Liver (tissue), 9 donors: ENCODE data around the gene PDK4. TPM values are rescaled to one million over a fixed set of nuclear protein-coding genes. Genes with fewer than 3 reads are reported as not detected.

Experiments used
- DNase-seq: peaks from one replicate; pipeline ENCODE4 v3.0.0-alpha.2; 2017; ENCODE audit warnings: low spot score
- H3K27ac ChIP-seq, 2 donors: one replicate each; pipeline ENCODE4 v1.7.0; 2013; ENCODE audit warnings: inconsistent platforms in 2 of 2, low read length in 2 of 2, control low read depth in 1 of 2, low read depth in 1 of 2, mild to moderate bottlenecking in 1 of 2
- H3K27me3 ChIP-seq, 4 donors: one replicate each; pipeline versions ENCODE4 v1.6.1 to v1.7.0; 2013; ENCODE audit warnings: low read length in 3 of 4, inconsistent platforms in 1 of 4, mild to moderate bottlenecking in 1 of 4, moderate library complexity in 1 of 4; ENCODE audit not compliant: control insufficient read depth in 4 of 4, insufficient read depth in 4 of 4
- H3K36me3 ChIP-seq, 4 donors: one replicate each; pipeline versions ENCODE4 v1.6.1 to v1.7.0; 2013; ENCODE audit warnings: low read length in 3 of 4, mild to moderate bottlenecking in 3 of 4, low read depth in 1 of 4, moderate library complexity in 1 of 4; ENCODE audit not compliant: control insufficient read depth in 4 of 4, insufficient read depth in 3 of 4
- H3K4me1 ChIP-seq, 4 donors: one replicate each; pipeline versions ENCODE4 v1.6.1 to v1.7.0; 2013; ENCODE audit warnings: low read length in 3 of 4, mild to moderate bottlenecking in 3 of 4, moderate library complexity in 1 of 4; ENCODE audit not compliant: control insufficient read depth in 4 of 4, insufficient read depth in 4 of 4
- H3K4me3 ChIP-seq, 3 donors: one replicate each; pipeline versions ENCODE4 v1.6.1 to v1.7.0; 2013; ENCODE audit warnings: low read length in 3 of 3, control low read depth in 1 of 3, low read depth in 1 of 3, mild to moderate bottlenecking in 1 of 3
- H3K9ac ChIP-seq, 2 donors: one replicate each; pipeline ENCODE4 v1.7.0; 2013; ENCODE audit warnings: low read length in 2 of 2, mild to moderate bottlenecking in 2 of 2, moderate library complexity in 2 of 2, control low read depth in 1 of 2, low read depth in 1 of 2
- H3K9me3 ChIP-seq, 4 donors: one replicate each; pipeline versions ENCODE4 v1.6.1 to v1.7.0; 2013; ENCODE audit warnings: low read length in 3 of 4; ENCODE audit not compliant: control insufficient read depth in 4 of 4
- EGR1 ChIP-seq, 2 donors: IDR thresholded peaks; 2 replicates each; pipeline ENCODE4 v1.6.1; 2016 to 2018; ENCODE audit warnings: antibody characterized with exemption in 2 of 2, low read depth in 2 of 2
- FOXA1 ChIP-seq: IDR thresholded peaks from 2 replicates; pipeline ENCODE4 v1.6.1; 2016; ENCODE audit warnings: antibody characterized with exemption
- FOXA2 ChIP-seq: IDR thresholded peaks from 2 replicates; pipeline ENCODE4 v1.6.1; 2016; ENCODE audit warnings: antibody characterized with exemption
- GABPA ChIP-seq, 2 donors: IDR thresholded peaks in 1 of 2; conservative IDR thresholded peaks in 1 of 2; 2 replicates each; pipeline ENCODE4 v1.6.1; 2016; ENCODE audit warnings: antibody characterized with exemption in 2 of 2, mild to moderate bottlenecking in 1 of 2, moderate library complexity in 1 of 2
- HNF4A ChIP-seq, 2 donors: conservative IDR thresholded peaks; 2 replicates each; pipeline ENCODE4 v1.6.1; 2016; ENCODE audit warnings: antibody characterized with exemption in 2 of 2, mild to moderate bottlenecking in 2 of 2
- HNF4G ChIP-seq: IDR thresholded peaks from 2 replicates; pipeline ENCODE4 v1.6.1; 2016; ENCODE audit warnings: antibody characterized with exemption
- JUND ChIP-seq, 2 donors: IDR thresholded peaks; 2 replicates each; pipeline ENCODE4 v1.6.1; 2016; ENCODE audit warnings: antibody characterized with exemption in 2 of 2
- NR2F2 ChIP-seq: IDR thresholded peaks from 2 replicates; pipeline ENCODE4 v1.6.1; 2016; ENCODE audit warnings: antibody characterized with exemption
- RAD21 ChIP-seq, 2 donors: IDR thresholded peaks; 2 replicates each; pipeline ENCODE4 v1.6.1; 2016; ENCODE audit warnings: antibody characterized with exemption in 2 of 2, mild to moderate bottlenecking in 2 of 2
- RXRA ChIP-seq, 2 donors: IDR thresholded peaks; 2 replicates each; pipeline ENCODE4 v1.6.1; 2017 to 2018; ENCODE audit warnings: antibody characterized with exemption in 2 of 2, mild to moderate bottlenecking in 1 of 2
- SP1 ChIP-seq: IDR thresholded peaks from 2 replicates; pipeline ENCODE4 v1.6.1; 2018; ENCODE audit warnings: antibody characterized with exemption, mild to moderate bottlenecking
- TAF1 ChIP-seq: conservative IDR thresholded peaks from 2 replicates; pipeline ENCODE4 v1.6.1; 2016; ENCODE audit warnings: antibody characterized with exemption, mild to moderate bottlenecking
- YY1 ChIP-seq: IDR thresholded peaks from 2 replicates; pipeline ENCODE4 v1.6.1; 2016; ENCODE audit warnings: antibody characterized with exemption, mild to moderate bottlenecking
- WGBS: extraction: QIAGEN DNeasy Blood & Tissue Kit; methylation state at CpG from one replicate; pipeline ENCODE4 v1.1.7; 2013; 5-methylcytosine and 5-hydroxymethylcytosine counted together
- polyA plus RNA-seq, 2 donors: library from polyadenylated mRNA; stranded (reverse) in 1 of 2; unstranded in 1 of 2; fragments of 200-250 nt in 1 of 2; fragments of >200 nt in 1 of 2; fragmentation: Nextera tagmentation in 1 of 2; extraction: Ambion mirVana in 1 of 2; gene quantifications; one replicate each; pipeline versions ENCODE4 v1.2.1 to v1.2.3, GENCODE V29; 2013 to 2015
- total RNA-seq, 2 donors: library from RNA; depleted of rRNA; stranded (reverse); fragments of >200 nt; gene quantifications; one replicate each; pipeline ENCODE4 v1.2.3, GENCODE V29; 2014
- TF ChIP-seq, protein P1 (sequence below): IDR thresholded peaks from 2 replicates; pipeline ENCODE4 v1.6.1; 2016; ENCODE audit warnings: antibody characterized with exemption
- TF ChIP-seq, protein P2 (sequence below): IDR thresholded peaks from 2 replicates; pipeline ENCODE4 v1.6.1; 2016; ENCODE audit warnings: antibody characterized with exemption
- TF ChIP-seq, protein P3 (sequence below): fragments of 150-350 bp; IDR thresholded peaks from 2 replicates; pipeline ENCODE4 v1.5.1; 2017; ENCODE audit warnings: improper control_type of control experiment, low read depth, low read length; ENCODE audit not compliant: missing input control
- TF ChIP-seq, protein P4 (sequence below): IDR thresholded peaks from 2 replicates; pipeline ENCODE4 v1.6.1; 2016; ENCODE audit warnings: antibody characterized with exemption
- TF ChIP-seq, protein P5 (sequence below): IDR thresholded peaks from 2 replicates; pipeline ENCODE4 v1.6.1; 2016; ENCODE audit warnings: antibody characterized with exemption, mild to moderate bottlenecking
- donor health status: healthy.
- donor health status: healthy.
- donor health status: healthy.
- donor health status: healthy.
- donor health status: healthy.

Gene PDK4
- total and polyA plus RNA-seq, 4 donors, result 6.3 to 116 (median 50.0) TPM

DNA sequence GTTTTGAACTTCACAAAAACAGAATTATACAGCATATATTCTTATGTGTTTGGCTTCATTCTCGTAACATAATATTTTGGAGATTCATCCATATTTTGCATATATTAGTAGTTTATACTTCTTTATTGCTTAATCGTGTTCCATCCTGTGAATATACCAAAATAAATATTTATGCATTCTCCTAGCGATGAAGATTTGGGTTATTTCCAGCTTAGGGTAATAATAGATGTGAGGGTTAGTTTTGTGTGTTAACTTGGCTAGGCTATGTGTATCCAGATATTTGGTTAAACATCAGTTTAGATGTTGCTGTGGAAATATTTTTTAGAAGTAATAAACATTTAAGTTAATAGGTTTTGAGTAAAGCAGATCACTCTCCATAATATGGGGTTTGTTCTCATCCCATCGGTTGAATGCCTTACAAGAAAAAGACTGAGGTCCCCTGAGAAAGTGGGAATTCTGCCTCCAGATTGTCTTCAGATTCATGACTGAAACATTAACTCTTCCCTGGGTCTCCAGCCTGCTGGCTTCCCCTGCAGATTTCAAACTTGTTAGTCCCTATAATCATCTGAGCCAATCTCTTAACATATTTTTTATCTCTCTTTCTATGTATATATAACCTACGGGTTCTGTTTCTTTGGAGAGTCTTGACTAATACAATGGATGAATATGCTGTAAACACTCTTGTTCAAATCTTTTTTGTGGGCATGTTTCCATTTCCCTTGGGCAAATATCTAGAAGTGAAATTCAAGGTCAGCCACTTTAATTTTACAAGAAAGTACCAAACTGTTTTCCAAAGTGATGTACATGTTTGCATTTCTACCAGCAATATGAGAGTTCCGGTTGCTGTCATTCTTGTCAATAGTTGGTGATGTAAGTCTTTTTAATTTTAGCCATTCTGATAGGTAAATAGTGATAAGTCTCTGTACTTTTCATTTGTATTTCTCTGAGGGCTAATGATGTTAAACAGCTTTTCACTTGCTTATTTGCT, 48.7 kb downstream of the PDK4 start:
- Histone ChIP-seq H3K4me1 (peaks cover 26 to 65% (median 56%) of the 10 kb centered on the region in 4 donors), H3K27ac (peak overlapping the region; percentile 28 to 63), H3K27me3 (no peaks in the 10 kb centered on the region), H3K9me3 (no peaks in the 10 kb centered on the region), H3K4me3 (no peak overlapping the region), H3K36me3 (no peaks in the 10 kb centered on the region), H3K9ac (peak overlapping the region in 1 of 2 donors; percentile 7)
- no peak for DNase-seq
- TF ChIP-seq TAF1 (no peak), HNF4G (no peak), FOXA1 (no peak), FOXA2 (no peak), GABPA (IDR thresholded peaks at IDR 0.05 in 1 of 2, conservative IDR thresholded peaks at IDR 0.05 in 1 of 2) (no peak), NR2F2 (no peak), RAD21 (IDR thresholded peaks at IDR 0.05) (no peak), HNF4A (conservative IDR thresholded peaks at IDR 0.05) (no peak), EGR1 (IDR thresholded peaks at IDR 0.05; ENCODE audit: low read depth in 2 of 2) (no peak), JUND (IDR thresholded peaks at IDR 0.05) (no peak), YY1 (no peak), RXRA (IDR thresholded peaks at IDR 0.05) (no peak), SP1 (no peak)
- TF ChIP-seq, protein P1, sequence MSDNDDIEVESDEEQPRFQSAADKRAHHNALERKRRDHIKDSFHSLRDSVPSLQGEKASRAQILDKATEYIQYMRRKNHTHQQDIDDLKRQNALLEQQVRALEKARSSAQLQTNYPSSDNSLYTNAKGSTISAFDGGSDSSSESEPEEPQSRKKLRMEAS, result no peak
- TF ChIP-seq, protein P2, sequence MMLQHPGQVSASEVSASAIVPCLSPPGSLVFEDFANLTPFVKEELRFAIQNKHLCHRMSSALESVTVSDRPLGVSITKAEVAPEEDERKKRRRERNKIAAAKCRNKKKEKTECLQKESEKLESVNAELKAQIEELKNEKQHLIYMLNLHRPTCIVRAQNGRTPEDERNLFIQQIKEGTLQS, result no peak
- TF ChIP-seq, protein P3, sequence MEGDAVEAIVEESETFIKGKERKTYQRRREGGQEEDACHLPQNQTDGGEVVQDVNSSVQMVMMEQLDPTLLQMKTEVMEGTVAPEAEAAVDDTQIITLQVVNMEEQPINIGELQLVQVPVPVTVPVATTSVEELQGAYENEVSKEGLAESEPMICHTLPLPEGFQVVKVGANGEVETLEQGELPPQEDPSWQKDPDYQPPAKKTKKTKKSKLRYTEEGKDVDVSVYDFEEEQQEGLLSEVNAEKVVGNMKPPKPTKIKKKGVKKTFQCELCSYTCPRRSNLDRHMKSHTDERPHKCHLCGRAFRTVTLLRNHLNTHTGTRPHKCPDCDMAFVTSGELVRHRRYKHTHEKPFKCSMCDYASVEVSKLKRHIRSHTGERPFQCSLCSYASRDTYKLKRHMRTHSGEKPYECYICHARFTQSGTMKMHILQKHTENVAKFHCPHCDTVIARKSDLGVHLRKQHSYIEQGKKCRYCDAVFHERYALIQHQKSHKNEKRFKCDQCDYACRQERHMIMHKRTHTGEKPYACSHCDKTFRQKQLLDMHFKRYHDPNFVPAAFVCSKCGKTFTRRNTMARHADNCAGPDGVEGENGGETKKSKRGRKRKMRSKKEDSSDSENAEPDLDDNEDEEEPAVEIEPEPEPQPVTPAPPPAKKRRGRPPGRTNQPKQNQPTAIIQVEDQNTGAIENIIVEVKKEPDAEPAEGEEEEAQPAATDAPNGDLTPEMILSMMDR, result no peak
- TF ChIP-seq, protein P4, sequence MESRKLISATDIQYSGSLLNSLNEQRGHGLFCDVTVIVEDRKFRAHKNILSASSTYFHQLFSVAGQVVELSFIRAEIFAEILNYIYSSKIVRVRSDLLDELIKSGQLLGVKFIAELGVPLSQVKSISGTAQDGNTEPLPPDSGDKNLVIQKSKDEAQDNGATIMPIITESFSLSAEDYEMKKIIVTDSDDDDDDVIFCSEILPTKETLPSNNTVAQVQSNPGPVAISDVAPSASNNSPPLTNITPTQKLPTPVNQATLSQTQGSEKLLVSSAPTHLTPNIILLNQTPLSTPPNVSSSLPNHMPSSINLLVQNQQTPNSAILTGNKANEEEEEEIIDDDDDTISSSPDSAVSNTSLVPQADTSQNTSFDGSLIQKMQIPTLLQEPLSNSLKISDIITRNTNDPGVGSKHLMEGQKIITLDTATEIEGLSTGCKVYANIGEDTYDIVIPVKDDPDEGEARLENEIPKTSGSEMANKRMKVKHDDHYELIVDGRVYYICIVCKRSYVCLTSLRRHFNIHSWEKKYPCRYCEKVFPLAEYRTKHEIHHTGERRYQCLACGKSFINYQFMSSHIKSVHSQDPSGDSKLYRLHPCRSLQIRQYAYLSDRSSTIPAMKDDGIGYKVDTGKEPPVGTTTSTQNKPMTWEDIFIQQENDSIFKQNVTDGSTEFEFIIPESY, result no peak
- TF ChIP-seq, protein P5, sequence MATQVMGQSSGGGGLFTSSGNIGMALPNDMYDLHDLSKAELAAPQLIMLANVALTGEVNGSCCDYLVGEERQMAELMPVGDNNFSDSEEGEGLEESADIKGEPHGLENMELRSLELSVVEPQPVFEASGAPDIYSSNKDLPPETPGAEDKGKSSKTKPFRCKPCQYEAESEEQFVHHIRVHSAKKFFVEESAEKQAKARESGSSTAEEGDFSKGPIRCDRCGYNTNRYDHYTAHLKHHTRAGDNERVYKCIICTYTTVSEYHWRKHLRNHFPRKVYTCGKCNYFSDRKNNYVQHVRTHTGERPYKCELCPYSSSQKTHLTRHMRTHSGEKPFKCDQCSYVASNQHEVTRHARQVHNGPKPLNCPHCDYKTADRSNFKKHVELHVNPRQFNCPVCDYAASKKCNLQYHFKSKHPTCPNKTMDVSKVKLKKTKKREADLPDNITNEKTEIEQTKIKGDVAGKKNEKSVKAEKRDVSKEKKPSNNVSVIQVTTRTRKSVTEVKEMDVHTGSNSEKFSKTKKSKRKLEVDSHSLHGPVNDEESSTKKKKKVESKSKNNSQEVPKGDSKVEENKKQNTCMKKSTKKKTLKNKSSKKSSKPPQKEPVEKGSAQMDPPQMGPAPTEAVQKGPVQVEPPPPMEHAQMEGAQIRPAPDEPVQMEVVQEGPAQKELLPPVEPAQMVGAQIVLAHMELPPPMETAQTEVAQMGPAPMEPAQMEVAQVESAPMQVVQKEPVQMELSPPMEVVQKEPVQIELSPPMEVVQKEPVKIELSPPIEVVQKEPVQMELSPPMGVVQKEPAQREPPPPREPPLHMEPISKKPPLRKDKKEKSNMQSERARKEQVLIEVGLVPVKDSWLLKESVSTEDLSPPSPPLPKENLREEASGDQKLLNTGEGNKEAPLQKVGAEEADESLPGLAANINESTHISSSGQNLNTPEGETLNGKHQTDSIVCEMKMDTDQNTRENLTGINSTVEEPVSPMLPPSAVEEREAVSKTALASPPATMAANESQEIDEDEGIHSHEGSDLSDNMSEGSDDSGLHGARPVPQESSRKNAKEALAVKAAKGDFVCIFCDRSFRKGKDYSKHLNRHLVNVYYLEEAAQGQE, result no peak
- WGBS, result 42% methylated on average over 6 of the region's 6 CpGs
